NOMO-1 (cell line): ENCODE data around the gene S100PBP.
"Not testable (repeated sequence)": the region's sequence is repeated elsewhere in the genome, so short reads cannot be mapped to it uniquely, and the experiment has no call there.

ENCODE experiments used
- DNase-seq, 2 experiments: peaks; one replicate each; lab custom pipeline; 2025; ENCODE audit not compliant: unreplicated experiment in 2 of 2; lab: John Stamatoyannopoulos, UW

Gene S100PBP

GRCh38 chr1:32898958-32899357 is 81.5 kb downstream of the S100PBP start:
- DNase-seq = no peak

GRCh38 chr1:32899586-32900296 is 82.3 kb downstream of the S100PBP start:
- no peak for DNase-seq

DNA sequence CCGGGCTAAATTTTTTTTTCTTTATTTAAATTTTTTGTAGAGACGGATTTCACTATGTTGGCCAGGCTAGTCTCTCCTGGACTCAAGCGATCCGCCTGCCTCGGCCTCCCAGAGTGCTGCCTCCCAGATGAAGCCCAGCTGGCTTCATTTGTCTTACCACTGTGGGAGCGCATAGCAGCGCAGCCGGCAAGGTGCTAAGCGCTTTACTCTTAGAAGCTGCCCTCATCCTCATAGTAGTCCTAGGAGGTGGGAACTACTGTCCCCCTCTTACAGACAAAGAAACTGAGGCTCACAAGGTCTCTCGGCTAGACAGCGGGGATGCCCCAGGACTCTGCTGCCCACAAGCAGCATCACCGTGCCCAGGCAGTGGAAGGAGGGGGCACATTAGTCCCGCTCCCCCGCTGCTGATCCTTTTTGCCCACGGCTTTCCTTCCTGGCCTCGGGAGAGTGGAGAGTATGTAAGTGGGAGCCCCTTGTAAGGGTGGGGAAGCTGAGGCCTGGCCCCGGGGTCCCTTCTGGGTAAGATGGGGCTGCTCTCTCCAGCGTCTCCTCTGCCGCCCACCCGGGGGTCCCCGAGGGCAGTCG is 83.0 kb downstream of the S100PBP start:
- no peak for DNase-seq

GRCh38 chr1:32900956-32901822 is 83.7 kb downstream of the S100PBP start, which contains the start of gene TMEM54:
Gene TMEM54, minus strand, starts transcription at chr1:32901389. Its CDS starts 151 bp downstream, at chr1:32901238.
- no peak for DNase-seq

- no peak for DNase-seq
These were observed 84.5 kb downstream of the S100PBP start for GRCh38 chr1:32901823-32902534.

GRCh38 chr1:32902535-32902920 is 85.1 kb downstream of the S100PBP start:
- no peak for DNase-seq

GRCh38 chr1:32903991-32904785 is 86.7 kb downstream of the S100PBP start:
- DNase-seq = no peak

- no peak for DNase-seq
These were observed 87.3 kb downstream of the S100PBP start for GRCh38 chr1:32904797-32905196.

GRCh38 chr1:32905588-32905987 is 88.1 kb downstream of the S100PBP start:
- not testable (repeated sequence) for DNase-seq

GRCh38 chr1:32906654-32907053 is 89.2 kb downstream of the S100PBP start:
- no peak for DNase-seq

GRCh38 chr1:32907435-32907834 is 90.0 kb downstream of the S100PBP start:
- no peak for DNase-seq
